Measurements from ENCODE around the gene CHN1.

The CHN1 gene

GRCh38 chr2:174877751-174878150, 127.4 kb downstream of the CHN1 start:
- Histone ChIP-seq H3K27me3 (ENCODE audit: insufficient read depth, poor library complexity, severe bottlenecking) (no peaks in the 10 kb centered on the region), H3K4me3 (ENCODE audit: severe bottlenecking) (no peak overlapping the region), H3K4me1 (ENCODE audit: insufficient read depth, poor library complexity, severe bottlenecking) (no peaks in the 10 kb centered on the region), H3K9me3 (ENCODE audit: severe bottlenecking) (no peaks in the 10 kb centered on the region), H3K36me3 (ENCODE audit: low read depth) (no peaks in the 10 kb centered on the region), H3K27ac (ENCODE audit: poor library complexity, severe bottlenecking) (no peak overlapping the region)
- no peak for TF ChIP-seq CTCF (IDR thresholded peaks at IDR 0.05; ENCODE audit: poor library complexity, severe bottlenecking)
- DNase-seq (ENCODE audit: low spot score) (no peak), ATAC-seq (ENCODE audit: low read depth) (no peak)

- no peaks in the 10 kb centered on the region for H3K4me1 ChIP-seq (ENCODE audit: insufficient read depth, poor library complexity, severe bottlenecking)
- H3K36me3 ChIP-seq (ENCODE audit: low read depth): no peaks in the 10 kb centered on the region
- H3K27me3 ChIP-seq (ENCODE audit: insufficient read depth, poor library complexity, severe bottlenecking): no peaks in the 10 kb centered on the region
- no peak for TF ChIP-seq CTCF (IDR thresholded peaks at IDR 0.05; ENCODE audit: poor library complexity, severe bottlenecking)
- no peak overlapping the region for H3K4me3 ChIP-seq (ENCODE audit: severe bottlenecking)
- ATAC-seq (ENCODE audit: low read depth) (no peak), DNase-seq (ENCODE audit: low spot score) (no peak)
- no peak overlapping the region for H3K27ac ChIP-seq (ENCODE audit: poor library complexity, severe bottlenecking)
- no peaks in the 10 kb centered on the region for H3K9me3 ChIP-seq (ENCODE audit: severe bottlenecking)
Measured at GRCh38 chr2:174877301-174877700, 127.9 kb downstream of the CHN1 start.

- no peak overlapping the region for H3K4me3 ChIP-seq (ENCODE audit: severe bottlenecking)
- DNase-seq (ENCODE audit: low spot score): no peak
- no peak for TF ChIP-seq CTCF (IDR thresholded peaks at IDR 0.05; ENCODE audit: poor library complexity, severe bottlenecking)
- no peaks in the 10 kb centered on the region for H3K9me3 ChIP-seq (ENCODE audit: severe bottlenecking)
- no peaks in the 10 kb centered on the region for H3K4me1 ChIP-seq (ENCODE audit: insufficient read depth, poor library complexity, severe bottlenecking)
- no peaks in the 10 kb centered on the region for H3K36me3 ChIP-seq (ENCODE audit: low read depth)
- no peaks in the 10 kb centered on the region for H3K27me3 ChIP-seq (ENCODE audit: insufficient read depth, poor library complexity, severe bottlenecking)
- no peak for ATAC-seq (ENCODE audit: low read depth)
- H3K27ac ChIP-seq (ENCODE audit: poor library complexity, severe bottlenecking): no peak overlapping the region
Measured at GRCh38 chr2:174874085-174874484, 131.1 kb downstream of the CHN1 start.

- Histone ChIP-seq H3K4me3 (ENCODE audit: severe bottlenecking) (no peak overlapping the region), H3K27me3 (ENCODE audit: insufficient read depth, poor library complexity, severe bottlenecking) (no peaks in the 10 kb centered on the region), H3K27ac (ENCODE audit: poor library complexity, severe bottlenecking) (no peak overlapping the region), H3K36me3 (ENCODE audit: low read depth) (no peaks in the 10 kb centered on the region), H3K4me1 (ENCODE audit: insufficient read depth, poor library complexity, severe bottlenecking) (no peaks in the 10 kb centered on the region), H3K9me3 (ENCODE audit: severe bottlenecking) (no peaks in the 10 kb centered on the region)
- no peak for TF ChIP-seq CTCF (IDR thresholded peaks at IDR 0.05; ENCODE audit: poor library complexity, severe bottlenecking)
- no peak for ATAC-seq (ENCODE audit: low read depth)
- no peak for DNase-seq (ENCODE audit: low spot score)
Measured at GRCh38 chr2:174873471-174873870, 131.7 kb downstream of the CHN1 start.

- Histone ChIP-seq H3K4me1 (ENCODE audit: insufficient read depth, poor library complexity, severe bottlenecking) (no peaks in the 10 kb centered on the region), H3K27me3 (ENCODE audit: insufficient read depth, poor library complexity, severe bottlenecking) (no peaks in the 10 kb centered on the region), H3K36me3 (ENCODE audit: low read depth) (no peaks in the 10 kb centered on the region), H3K27ac (ENCODE audit: poor library complexity, severe bottlenecking) (no peak overlapping the region), H3K4me3 (ENCODE audit: severe bottlenecking) (no peak overlapping the region), H3K9me3 (ENCODE audit: severe bottlenecking) (no peaks in the 10 kb centered on the region)
- no peak for DNase-seq (ENCODE audit: low spot score)
- TF ChIP-seq CTCF (IDR thresholded peaks at IDR 0.05; ENCODE audit: poor library complexity, severe bottlenecking): no peak
- no peak for ATAC-seq (ENCODE audit: low read depth)
Measured at GRCh38 chr2:174870787-174871186, 134.4 kb downstream of the CHN1 start.

Measured in RWPE2 (cell line).